Fibroblast of skin of left biceps (primary cell): Measurements from ENCODE around the gene PDGFA.
A peak's percentile ranks its signal among the peaks of the same experiment; 100 is the strongest.

Source experiments
- DNase-seq, 2 experiments: peaks; one replicate each; pipeline ENCODE4 v3.0.0-alpha.2; 2013; ENCODE audit warnings: low read depth in 2 of 2

PDGFA gene

DNA sequence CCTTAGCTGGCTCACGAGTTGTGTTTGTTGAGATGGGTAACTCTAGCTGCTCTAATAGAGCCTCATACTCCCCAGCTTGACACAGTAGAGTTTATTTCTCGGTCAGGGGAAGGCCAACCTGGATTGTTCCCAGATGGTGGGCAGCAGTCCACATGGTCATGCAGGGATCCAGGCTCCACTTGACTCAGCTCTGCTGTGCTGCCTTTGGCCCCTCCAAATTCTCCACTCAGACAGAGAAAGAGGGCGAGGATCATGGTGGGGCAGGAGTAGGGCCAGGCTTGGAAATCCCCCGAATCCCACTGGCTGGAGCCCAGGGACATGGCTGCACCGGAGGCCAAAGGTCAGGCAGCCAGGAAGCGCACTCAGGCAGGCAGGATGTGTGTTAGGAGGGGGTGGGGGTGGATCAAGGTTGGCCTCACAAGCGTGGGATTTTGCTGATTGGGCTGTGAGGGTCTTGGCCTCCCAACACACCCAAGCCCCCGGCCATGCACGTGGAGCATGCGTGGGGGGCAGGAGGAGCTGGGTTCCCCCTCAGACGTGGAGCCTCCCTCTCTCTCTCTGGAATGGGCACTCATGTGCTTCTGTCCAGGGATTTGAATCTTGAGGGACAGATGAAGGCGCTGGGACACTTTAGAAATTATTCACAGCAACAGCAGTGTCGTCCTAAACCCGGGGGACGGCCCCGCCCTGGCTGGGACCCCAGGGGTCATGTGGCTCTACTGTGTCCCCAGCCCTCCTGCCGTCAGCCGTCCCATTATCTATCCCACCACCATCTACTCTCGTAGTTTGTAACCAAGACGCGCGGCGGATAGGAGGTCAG is 44.8 kb downstream of the PDGFA start:
- no peak for DNase-seq

GRCh38 chr7:473870-474604 is 45.6 kb downstream of the PDGFA start:
- no peak for DNase-seq

DNA sequence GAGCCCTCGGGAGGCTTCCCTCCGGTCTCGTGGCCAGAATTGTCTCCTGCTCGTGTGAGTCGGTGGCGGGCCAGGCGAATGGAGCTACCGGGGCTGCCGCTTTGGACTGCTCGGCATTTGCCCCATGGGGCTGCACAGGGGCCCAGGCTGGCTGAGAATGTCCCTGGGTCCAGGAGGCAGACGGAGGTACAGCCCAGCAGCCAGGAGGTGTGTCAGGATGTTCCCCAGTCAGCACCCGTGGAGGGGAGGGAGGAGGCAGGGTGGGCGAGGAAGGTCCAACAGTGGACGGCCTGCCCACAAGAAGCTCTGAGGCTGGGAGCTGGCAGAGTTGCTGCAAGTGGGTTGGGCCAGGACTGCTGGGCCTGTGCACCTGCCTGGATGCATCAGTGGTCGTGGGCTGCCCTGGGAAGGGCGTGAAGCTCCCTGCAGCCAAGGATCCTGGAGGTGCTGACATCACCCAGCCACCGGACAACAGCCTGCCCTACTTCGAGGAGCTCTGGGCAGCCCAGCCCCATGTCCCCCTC is 46.4 kb downstream of the PDGFA start:
- DNase-seq = no peak

- no peak for DNase-seq
Measured at GRCh38 chr7:472640-472957, 47.0 kb downstream of the PDGFA start.

DNA sequence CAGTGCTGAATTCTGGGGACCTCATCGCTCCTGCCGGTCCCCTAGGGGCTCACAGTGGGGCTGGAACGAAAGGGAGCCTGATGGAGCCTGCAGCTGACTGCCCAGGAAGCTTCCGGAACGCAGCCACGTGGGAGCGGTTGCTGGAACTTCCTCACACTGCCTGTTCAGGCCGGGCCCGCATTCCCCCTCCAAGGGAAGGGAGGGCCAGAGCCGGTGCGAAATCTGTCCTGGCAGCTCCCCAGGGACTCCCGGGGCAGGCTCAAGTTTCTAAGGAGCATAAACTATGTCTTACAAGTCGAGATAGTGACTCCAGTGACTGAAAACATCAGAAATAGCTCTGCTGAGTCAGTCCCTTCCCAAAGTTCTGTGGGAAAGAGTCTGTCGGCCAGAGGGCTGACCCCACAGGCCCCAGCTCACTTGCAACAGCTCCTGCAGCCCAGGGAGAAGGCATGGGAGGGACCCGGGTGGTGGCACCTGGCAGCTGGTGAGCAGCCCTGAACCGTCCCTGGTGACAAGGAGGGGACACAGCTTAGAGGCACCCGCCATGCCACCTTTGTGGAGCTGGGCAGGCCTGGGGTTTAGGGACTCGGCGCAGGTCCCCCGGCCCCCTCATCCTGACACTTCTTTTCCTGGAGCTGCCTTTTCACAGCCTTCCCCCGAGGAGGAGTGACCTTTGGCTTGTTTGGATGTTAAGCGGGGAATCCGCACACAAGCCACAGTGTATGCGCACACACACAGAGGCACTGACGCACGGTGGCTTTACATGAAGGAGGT is 47.6 kb downstream of the PDGFA start:
- peak; percentile 29 to 33 for DNase-seq

- no peak for DNase-seq
Measured at GRCh38 chr7:471191-471865, 48.3 kb downstream of the PDGFA start.

DNA sequence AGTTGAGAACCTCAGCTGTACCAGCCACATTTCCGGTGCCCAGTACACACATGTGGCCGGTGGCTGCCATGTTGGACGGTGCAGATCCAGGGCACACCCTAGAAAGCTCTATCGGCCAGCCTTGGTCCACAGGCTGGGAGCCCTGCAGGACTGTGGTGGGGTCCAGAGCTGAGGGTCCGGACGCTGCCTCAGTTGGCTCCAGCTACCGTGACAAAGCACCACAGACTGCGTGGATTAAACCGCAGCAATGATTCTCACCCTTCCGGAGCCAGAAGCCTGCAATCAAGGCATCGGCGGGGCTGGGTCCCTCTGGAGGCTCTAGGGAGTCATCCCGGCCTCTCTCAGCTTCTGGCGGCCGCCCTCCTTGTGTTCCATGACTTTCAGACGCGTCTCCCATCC is 50.1 kb downstream of the PDGFA start:
- no peak for DNase-seq

- no peak for DNase-seq
Measured at GRCh38 chr7:468681-469562, 50.7 kb downstream of the PDGFA start.

GRCh38 chr7:467856-468545 is 51.6 kb downstream of the PDGFA start:
- no peak for DNase-seq

- no peak for DNase-seq
Measured at GRCh38 chr7:467393-467828, 52.2 kb downstream of the PDGFA start.

GRCh38 chr7:466465-467191 is 53.0 kb downstream of the PDGFA start:
- DNase-seq = no peak

DNA sequence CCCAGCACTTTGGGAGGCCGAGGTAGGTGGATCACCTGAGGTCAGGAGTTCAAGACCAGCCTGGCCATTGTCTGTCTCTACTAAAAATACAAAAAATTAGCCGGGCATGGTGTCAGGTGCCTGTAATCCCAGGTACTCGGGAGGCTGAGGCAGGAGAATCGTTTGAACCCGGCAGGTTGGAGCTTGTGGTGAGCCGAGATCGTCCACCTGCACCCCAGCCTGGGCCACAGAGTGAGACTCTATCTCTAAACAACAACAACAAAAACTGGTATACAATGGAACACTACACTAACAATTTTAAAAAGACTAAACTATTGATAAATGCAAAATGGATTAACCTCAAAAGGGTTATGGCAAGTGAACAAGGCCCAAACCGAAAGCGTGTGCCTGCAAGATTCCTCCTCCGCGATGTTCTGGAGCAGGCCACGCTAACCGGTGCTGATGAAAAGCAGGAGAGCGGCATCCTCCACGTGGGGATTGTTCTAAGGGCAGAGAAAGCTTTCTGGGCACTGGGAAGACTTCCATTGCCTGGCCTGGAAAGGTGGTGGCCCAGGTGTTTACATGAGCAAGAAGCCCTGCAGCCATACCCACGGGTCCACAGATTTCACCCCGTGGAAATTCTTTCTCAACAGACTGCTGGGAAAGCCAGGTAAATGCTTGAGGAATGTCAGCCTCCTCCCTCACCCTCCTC is 53.8 kb downstream of the PDGFA start:
- DNase-seq = no peak

GRCh38 chr7:464454-465401 is 54.9 kb downstream of the PDGFA start:
- DNase-seq = peak in 1 of 2 experiments; percentile 10

- no peak for DNase-seq
Measured at GRCh38 chr7:463817-464453, 55.7 kb downstream of the PDGFA start.

DNA sequence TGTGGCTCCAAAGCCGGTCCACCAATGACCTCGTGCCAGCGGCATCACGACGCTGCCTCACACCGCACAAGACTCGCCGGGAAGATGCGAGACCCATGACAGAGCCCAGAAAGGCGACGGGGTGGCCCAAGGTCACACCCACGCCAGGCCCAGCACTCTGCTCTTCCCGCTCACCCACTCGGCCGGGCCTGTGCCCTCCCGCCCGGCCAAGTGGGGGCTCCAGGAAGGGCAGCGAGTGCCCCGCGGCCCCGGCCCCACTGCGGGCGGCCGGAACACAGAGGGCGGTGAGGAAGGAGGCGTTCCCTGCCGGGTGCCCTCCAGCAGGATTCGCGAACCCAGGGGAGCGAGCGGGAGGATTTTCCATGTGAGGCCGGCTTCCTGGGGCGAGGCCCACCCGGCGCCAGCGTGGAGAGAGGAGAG is 56.3 kb downstream of the PDGFA start:
- DNase-seq = no peak

GRCh38 chr7:462173-463103 is 57.2 kb downstream of the PDGFA start:
- no peak for DNase-seq
